ENCODE results near the gene COL6A1.
"Not testable (repeated sequence)": the region's sequence is repeated elsewhere in the genome, so short reads cannot be mapped to it uniquely, and the experiment has no call there.

COL6A1 gene

DNA sequence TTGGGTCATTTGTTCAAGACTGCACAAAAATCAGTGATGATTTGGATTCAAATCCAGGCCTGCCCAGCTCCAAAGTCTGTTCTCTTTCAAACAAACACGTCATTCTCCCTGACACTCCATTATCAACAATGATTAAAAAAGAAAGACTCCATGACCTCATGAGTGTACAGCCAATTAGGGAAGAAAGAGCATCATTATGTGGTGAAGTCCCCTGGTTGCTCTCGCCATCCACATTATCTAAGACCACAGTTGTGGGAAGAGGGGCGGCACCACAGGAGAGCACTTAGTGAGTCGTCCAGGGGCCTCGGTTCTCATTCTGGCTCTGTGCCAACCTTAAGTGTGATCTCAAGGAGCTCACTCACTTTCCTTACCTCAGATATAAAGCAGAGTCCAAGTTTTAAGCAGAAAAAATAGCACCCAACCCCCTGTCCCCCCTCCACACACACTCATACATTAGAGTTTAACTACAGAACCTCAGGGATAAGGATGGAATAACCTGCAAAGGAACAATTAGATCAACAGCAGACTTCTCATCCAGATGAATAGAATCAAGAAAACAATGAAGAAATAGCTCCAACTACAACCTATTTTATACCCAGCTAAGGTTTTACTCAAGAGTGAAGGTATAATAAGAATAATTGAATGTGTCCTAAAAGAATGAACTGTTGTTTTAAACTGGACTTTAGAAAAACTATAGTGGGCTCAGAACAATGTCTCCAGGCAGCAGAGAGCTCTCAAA lies 47.8 kb downstream of the COL6A1 start:
- DNase-seq = no peak

DNA sequence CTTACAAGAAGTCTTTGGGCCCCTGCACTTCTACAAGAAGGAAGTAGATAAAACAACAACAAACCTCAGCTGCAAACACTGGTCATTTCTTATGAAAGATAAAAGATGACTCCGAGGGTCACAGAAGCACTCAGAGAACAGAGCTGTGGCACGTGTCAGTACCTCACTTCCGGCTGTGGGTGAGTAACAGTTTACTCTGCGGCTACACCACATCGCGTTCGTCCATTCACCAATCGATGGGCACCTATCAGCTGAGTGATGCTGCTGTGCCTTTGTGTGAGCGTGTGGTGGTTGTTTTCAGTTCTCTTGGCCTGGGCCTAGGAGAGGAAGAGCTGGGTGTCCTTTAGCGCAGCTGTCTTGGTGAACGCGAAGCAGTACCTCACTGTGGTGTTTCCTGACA lies 49.9 kb downstream of the COL6A1 start:
- no peak for DNase-seq

DNA sequence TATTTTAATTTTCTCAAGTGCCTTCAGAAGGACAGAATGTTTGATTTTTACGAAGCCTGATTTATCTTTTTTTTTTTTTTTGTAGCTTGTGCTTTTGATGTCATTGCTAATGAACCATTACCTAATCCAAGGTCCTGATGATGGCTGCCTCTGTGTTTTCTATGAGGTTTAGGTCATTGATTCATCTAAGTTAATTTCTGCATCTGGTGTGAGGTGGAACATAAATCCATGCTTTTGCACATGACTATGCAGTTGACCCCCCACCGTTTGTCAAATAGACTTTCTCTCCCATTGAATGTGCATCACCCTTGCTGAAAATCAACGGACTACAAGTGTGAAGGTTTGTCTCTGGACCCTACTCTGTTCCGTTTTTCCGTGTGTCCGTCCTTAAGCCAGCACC lies 50.5 kb downstream of the COL6A1 start:
- DNase-seq = no peak

DNA sequence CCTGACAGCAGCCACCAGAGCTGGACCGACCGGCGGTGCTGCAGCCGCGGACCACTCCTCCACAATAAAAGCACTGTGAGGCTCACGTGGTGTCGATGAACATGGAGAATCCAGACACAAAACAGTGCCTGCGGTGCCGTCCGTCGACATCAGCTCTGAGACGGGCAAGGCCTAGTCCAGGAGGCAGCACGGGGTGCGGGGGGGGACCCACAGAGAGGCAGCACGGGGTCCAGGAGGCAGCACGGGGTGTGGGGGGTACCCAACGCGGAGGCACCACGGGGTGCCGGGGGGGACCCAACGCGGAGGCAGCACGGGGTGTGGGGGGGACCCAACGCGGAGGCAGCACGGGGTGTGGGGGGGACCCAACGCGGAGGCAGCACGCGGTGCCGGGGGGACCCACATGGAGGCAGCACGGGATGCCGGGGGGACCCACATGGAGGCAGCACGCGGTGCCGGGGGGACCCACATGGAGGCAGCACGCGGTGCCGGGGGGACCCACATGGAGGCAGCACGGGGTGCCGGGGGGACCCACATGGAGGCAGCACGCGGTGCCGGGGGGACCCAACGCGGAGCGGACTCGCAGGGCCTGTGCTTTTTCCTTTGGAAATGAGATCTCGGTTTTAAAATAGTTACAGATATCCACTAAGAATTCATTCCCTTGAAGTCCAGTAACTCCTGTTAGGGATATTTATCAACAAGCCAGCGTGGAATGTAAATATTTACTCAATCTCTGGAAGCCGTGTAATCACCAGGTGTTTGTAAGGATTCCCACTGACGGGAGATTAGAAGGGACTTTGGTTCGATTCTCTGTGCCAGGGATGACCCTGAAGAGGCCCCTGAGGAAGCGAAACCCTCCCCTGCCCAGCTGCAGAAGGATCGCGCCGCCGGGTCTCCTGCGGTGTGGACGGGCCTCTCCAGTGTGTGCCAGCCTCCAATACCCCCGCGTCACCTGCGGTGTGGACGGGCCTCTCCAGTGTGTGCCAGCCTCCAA lies 52.1 kb downstream of the COL6A1 start:
- DNase-seq = no peak

DNA sequence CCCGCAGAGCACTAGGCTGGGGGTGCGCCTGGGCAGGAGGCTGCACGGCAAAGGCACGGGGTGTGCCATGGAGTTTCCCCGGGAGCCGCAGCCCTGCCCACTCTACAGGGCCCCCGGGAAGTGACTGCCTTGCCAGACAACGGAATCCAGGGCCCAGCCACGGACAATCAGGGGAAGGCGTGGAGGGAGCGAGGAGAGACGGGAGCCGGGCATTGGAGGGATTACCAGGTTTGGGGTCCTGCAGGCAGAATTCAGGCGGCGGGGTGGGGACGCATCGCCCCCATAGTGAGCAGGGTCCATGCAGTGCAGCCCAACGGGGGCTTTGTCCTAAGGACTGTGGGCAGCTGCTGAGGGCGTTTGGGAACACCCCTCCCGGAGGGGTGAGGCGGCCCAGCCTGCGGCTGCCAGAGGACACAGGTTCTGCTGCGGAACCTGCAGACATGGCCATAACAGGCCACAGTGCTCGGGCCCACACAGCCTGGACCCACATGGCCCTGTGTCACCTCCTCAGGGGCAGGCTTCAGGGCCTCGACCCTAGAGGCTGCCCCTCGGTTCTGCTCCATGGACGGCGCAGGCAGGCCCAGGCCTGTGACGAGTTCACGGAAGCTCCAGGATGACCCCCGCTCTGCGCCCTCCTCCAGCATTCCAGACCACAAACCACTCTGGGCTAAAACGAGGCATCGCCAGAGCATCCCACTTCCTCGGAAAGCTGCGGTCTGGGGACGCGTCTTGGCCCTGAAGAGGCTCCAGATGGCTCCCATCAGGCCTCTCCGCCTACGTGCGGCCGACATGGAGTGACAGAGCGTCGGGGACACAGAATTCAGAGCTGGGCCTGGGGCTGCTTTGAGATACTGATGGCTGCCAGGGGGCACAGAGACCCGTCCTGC lies 54.5 kb downstream of the COL6A1 start:
- DNase-seq = no peak

DNA sequence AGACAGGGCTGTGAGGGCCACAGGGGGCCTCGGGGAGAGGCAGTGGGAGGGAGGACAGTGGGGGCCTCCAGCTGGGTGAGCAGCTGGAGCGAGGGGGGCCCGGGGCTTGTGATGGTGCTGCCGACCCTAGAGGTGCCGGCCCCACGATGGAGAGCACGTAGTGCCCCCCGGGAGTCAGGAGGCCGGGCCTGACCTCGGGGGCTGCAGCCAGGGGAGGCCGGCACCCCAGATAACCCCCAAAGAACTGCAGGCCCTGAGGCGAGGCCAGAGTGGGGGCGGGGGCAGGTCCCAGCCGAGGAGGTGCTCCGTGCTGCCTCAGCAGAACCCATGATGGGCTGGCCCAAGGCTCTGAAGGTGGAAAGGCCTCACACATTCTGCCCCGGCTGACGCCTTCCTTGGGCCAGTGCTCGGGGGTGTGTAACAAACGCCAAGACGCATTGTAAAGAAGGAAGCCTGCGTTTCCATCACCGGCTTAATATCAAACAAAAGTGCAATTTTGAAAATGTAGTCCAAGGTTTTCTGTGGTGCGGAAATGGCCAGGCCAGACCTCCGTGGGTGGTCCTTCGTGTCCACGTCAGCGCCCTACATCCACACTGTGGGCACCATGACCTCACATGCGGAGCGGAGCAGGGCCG lies 55.2 kb downstream of the COL6A1 start:
- no peak for DNase-seq

DNA sequence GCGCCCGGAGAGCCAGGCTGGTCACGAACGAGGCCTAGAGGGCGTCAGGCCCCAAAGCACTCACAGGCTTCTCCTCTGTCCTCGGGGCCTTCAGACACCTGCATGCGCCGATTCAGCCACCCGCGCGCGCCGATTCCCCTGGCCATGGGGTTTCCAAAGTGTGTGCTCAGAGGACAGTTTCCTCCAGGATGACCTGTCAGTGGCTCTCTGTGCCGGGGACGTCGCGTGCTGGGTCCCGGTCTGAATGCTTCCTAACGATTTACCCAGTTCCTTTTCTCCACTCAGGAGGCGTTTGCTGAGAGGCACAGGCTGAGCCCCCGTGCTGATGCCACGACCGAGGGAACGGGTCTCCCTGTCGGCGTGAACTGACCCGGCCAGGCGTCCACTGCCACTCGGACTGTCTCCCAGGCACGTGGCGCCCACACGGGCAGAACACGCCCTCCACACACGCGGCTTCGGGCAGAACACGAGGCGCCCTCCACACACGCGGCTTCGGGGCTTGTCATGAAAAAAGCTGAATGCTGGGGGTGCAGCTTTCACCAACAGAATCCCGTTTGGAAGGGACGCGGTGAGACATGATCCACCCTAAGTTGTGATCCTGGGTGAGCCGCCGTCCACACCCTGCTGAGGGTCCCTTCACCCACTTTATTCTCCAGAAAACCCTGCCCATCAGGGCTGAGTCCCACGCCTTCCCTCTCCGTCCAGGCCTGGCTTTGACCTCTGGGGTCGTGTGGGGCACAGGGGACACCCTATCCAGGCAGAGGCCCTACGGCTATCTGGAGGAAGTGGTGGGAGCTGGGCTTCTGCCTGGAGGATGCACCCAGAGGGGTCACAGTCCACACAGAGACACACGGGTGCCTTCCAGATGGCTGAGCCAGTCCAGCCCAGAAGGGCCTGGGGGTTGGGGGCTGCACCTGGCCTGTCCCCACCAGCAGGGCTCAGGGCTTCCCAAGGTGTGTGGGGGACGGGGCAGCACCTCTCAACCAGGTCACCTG lies 56.1 kb downstream of the COL6A1 start:
- no peak for DNase-seq

DNA sequence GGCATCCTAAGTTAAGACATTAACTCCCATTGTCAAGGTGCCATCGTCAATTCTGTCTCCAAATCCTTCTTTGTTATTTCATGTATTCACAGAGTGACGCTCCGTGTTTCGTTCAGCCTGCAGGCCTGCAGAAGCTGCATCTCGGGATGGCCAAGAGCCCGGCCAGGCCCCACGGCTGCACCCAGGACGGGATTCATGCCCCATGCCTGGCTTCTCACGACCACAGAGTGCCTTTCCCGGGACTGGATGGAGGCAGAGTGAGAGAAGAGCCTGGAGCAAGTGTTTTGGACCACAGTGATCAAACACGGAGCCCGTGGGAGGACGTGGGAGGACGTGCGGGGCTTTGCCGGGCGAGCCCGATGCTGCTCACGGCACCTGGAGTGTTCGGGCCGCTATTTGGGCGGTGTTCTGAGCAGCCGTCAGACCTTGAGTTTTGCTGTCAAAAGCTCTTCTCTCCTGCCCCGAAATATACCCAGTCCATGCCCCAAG lies 56.8 kb downstream of the COL6A1 start:
- no peak for DNase-seq

DNA sequence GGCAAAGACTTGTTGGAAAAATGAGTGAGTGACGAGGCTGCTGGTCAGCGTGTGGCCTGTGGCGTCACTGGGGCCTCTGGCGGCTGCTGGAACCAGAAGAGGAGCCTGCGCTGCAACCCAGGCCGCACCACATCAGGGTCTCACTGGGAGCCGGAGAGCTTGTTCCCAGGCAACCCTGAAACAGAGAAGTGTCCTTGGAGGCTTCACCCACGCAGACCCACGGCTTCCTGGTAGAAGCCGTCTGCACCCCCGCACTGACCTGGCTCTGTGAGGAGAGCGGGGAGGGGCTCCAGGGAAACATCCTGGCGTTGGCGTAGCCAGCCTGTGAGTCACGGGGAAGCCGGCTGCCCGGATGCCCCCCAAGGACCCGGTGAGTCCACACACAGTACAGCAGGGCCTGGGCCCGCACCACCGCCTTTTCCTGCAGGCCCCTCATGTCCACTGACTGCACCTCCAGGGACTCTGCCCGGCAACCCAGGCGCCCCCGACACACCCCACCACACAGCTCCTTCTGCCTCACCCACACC lies 57.4 kb downstream of the COL6A1 start:
- DNase-seq = no peak

DNA sequence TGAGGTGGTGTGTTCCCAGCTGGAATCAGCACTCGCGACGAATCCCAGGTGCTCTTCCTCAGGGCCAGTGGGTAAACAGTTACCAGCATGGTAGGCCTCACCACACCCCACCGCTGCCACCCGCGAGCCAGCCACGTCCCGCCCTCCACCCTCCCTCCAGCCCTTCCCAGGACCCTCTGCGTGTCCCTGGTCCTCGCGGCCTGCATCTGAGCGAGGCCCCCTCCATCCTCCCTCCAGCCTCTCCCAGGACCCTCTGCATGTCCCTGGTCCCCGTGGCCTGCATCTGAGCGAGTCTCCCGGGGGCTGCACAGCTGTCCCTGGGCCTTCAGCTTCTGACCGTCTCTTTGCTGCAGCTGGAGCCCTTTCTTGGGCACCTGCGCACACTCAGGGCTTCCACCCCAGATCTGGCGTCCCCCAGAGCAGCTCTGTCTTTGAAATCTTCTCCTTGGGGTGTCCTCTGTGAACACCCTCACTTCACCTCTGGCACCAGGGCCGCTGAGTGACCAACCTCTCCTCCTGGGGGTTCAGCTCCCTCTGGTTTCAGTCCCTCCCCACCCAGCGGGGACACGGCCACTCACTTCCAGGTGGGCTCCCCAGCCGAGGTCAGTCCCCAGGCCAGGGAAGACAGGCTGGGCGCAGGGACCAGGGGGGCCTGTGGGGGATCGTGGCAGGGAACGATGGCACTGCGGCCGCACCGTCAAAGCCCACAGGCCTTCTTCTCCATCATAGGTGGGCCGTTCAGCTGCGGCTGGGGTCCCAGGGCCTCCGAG lies 58.5 kb downstream of the COL6A1 start:
- DNase-seq = no peak

DNA sequence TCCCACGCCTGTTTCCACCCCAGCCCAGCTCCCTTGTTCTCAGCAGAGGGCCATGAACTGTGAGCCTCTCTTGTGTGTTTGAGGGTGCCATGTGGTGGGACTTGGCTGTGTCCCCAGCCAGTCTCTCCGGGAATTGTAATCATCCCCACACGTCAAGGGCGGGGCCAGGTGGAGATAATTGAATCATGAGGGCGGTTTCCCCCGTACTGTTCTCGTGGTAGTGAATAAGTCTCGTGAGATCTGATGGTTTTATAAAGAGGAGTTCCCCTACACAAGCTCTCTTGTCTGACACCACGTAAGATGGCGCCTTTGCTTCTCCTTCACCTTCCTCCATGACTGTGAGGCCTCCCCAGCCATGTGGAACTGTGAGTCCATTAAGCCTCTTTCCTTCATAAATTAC lies 59.1 kb downstream of the COL6A1 start:
- no peak for DNase-seq

DNA sequence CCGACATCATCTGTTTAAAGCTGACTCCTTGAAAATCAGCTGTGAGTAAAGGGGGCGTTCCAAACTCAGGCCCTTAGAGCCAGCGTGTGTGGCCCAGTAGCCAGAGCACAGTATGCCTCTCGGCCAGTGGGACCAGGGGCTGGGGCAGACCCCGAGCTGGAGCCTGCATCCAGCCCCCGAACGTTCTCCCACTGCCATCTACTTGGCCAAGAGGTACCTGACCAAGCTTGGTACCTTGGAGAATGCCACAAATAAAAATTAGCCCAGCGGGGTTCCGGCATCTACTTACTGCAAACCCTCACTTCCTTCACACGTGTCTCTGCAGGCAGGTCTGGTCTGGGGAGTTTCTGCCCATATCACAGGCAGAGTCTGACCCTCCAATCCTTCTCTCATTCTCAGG lies 59.6 kb downstream of the COL6A1 start:
- no peak for DNase-seq

DNA sequence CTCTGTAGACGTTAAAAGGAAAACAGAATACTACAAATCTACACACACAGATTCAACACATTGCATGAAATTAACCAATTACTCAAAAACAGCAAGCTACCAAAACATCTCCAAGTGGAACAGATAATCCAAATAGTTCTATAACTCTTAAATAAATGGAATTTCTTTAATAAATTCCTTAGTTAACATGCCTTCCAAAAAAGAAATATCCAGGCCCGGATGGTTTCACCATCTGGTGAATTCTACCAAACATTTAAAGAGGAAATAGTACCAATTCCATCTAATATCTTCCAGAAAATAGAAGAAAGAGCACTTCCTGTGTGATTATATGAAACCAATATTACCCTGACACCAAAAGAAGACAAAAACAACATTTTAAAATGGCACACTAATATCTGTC lies 63.6 kb downstream of the COL6A1 start:
- DNase-seq = no peak

DNA sequence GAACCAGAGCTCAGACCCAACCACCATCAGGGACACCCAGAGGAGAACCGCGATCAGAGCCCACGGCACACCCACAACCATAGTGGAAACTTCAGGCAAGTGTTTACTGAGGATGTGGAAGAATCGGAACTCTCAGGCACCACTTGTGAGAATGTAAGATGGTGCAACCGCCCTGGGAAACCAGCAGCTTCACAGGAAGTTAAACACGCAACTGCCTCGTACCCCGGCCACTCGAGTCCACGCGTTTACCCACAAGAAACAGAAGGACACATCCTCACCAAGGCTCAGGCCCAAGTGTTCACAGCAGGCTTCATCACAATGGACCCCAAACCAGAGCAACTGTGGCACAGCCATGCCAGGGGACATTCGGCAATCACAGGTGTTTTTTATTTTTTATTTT lies 64.9 kb downstream of the COL6A1 start:
- no peak for DNase-seq

DNA sequence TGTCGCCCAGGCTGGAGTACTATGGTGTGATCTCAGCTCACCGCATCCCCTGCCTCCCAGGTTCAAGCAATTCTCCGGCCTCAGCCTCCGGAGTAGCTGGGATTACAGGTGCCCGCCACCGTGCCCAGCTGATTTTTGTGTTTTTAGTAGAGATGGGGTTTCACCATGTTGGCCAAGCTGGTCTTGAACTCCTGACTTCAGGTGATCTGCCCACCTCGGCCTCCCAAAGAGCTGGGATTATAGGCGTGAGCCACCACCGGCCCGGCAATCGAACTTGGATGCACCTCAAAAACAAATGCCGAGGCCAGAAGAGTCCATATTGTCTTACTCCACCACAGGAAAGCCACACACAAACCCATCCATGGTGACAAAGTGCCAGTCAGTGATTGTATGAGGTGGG lies 65.3 kb downstream of the COL6A1 start:
- not testable (repeated sequence) for DNase-seq

DNA sequence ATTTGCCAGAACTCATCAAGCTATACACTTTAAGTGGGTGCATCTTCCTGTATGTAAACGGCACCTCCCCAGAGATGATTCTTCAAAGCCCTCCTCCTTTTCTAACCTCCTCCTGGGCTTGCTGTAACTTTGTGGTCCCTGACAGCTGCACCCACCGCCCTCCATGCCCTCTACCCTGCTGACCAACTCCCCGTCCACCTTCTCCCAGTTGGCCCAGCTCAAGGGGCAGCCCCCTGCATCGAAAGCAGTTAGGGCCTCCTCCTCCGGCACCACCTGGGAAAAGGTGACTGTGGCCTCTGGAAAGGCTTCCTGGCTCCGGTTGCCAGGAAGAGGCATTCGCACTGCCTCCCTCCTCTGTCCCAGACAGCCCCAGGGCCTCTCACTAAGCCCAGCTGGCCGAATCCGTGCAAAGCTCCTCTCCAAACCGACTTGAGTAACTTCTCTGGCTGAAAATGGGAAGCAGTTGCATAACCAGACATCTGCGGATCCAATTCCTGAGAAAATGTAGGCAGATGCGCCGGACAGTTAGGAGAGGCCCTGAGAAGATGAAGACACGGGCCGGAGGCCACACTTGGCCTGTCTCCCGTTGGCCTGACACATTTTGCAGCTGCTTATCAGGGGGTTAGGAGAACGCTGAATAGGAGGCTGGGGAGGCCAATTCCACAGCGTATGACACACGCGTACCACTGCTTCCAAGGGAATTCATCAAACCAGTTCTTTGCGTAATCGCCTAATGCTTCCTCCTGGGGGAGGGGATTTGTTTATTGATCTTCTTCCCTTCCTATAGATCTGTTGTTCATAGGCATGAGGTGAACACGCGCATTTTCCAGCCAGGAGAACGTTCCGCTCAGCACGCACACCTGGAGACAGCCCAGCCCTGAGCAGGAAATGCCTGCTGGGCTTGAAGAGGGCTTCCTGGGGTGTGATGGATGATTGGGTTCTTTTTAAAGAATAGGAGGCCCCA lies 67.6 kb downstream of the COL6A1 start:
- DNase-seq = no peak

DNA sequence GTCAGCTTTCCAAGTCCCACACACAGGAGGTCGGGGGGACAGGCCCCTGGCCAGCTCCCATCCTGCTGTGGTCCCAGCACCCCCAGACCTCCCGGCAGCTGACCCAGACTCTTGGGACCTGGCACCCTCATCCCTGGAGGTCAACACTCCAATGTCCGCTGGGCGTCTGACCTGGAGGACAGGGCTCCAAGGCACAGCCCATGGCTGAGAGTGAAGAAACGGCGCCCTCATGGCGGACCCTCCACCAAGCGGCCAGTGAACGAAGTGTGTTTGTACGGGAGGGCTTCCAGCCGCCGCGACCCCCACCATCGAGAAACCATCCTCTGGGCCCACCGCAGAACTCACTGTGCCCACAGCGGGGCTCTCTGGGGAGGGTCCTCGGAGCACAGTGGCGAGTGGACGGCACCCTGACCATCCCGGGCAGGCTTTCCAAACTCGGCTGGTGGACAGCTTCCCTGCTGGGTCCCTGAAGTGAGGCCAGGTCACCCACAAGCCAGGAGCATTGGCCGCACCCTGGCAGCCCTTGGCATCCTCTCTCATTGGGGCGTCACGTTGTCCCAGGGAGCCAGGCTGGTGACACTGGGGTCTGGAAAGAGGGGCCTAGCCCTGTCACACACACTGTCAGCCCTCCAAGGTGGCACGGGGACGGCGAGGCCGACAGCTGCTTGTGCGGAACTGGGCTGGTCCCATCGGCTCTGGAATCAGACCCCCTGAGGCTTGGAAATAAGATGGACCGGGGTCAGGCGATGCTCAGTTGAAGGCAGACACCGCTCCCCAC lies 68.5 kb downstream of the COL6A1 start:
- no peak for DNase-seq
